Measurements from ENCODE around the gene ATP13A5.

DNA sequence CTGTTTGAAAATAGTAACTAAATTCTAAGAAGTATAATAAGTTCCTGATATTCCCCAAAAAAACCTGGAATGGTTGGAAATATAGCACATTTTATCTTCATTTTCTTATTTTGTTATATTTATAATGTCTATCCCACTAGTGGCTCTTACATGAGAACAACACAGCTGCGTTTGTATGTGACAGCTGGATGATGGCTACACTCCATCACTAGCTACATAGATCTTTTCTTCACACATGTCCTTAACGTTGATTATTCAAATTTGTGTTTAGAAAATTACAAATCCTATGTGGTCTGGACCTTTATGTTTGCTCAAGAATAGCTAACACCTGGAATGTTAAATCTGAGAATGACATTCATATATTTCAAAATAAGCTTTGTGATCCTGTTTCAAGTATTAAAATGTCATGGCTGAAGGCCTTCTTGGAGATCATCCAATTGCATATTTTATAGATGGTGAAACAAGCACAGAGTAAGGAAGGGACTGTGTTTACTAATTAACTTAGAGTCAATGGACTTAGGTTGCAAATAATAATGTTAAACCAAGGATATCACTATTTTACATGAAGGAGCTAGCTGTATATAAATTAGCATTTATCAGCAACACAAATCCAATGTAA lies 60.8 kb downstream of the ATP13A5 start:
- no peak for TF ChIP-seq EZH2phosphoT487 (IDR thresholded peaks at IDR 0.05; ENCODE audit: borderline replicate concordance, low read depth, low read length)
- TF ChIP-seq, protein P1, sequence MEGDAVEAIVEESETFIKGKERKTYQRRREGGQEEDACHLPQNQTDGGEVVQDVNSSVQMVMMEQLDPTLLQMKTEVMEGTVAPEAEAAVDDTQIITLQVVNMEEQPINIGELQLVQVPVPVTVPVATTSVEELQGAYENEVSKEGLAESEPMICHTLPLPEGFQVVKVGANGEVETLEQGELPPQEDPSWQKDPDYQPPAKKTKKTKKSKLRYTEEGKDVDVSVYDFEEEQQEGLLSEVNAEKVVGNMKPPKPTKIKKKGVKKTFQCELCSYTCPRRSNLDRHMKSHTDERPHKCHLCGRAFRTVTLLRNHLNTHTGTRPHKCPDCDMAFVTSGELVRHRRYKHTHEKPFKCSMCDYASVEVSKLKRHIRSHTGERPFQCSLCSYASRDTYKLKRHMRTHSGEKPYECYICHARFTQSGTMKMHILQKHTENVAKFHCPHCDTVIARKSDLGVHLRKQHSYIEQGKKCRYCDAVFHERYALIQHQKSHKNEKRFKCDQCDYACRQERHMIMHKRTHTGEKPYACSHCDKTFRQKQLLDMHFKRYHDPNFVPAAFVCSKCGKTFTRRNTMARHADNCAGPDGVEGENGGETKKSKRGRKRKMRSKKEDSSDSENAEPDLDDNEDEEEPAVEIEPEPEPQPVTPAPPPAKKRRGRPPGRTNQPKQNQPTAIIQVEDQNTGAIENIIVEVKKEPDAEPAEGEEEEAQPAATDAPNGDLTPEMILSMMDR (conservative IDR thresholded peaks at IDR 0.05; ENCODE audit: low read length), result no peak
